Ascending aorta (tissue), 2 donors: Measurements from ENCODE around the gene ARL13A. TPM values are rescaled to one million over a fixed set of nuclear protein-coding genes. Genes with fewer than 3 reads are reported as not detected.

Experiments used
- DNase-seq, 2 donors: peaks; one replicate each; pipeline ENCODE4 v3.0.0-alpha.2; 2019; ENCODE audit warnings: low spot score in 2 of 2
- H3K27ac ChIP-seq, 2 donors: fragments of 200-600 bp; sonication (generic); one replicate each; pipeline ENCODE4 v1.5.1; 2016 to 2017; ENCODE audit warnings: mild to moderate bottlenecking in 1 of 2
- H3K27me3 ChIP-seq: fragments of 200-600 bp; sonication (generic); one replicate; pipeline ENCODE4 v1.5.1; 2017
- H3K36me3 ChIP-seq, 2 donors: fragments of 200-600 bp; sonication (generic); one replicate each; pipeline ENCODE4 v1.5.1; 2016
- H3K4me1 ChIP-seq, 2 donors: fragments of 200-600 bp; sonication (generic); one replicate each; pipeline ENCODE4 v1.5.1; 2016 to 2017; ENCODE audit warnings: mild to moderate bottlenecking in 1 of 2
- H3K4me3 ChIP-seq, 2 donors: fragments of 200-600 bp; sonication (generic); one replicate each; pipeline ENCODE4 v1.5.1; 2016 to 2017; ENCODE audit warnings: mild to moderate bottlenecking in 1 of 2
- H3K9me3 ChIP-seq, 2 donors: fragments of 200-600 bp; sonication (generic); one replicate each; pipeline ENCODE4 v1.5.1; 2016
- CTCF ChIP-seq, 3 experiments: fragments of 200-600 bp in 2 of 3; fragments of 450-650 bp in 1 of 3; sonication (generic) in 2 of 3; IDR thresholded peaks; one replicate each; pipeline ENCODE4 v1.5.1; 2016 to 2019; ENCODE audit warnings: antibody characterized with exemption in 3 of 3, mild to moderate bottlenecking in 1 of 3, moderate library complexity in 1 of 3
- intact Hi-C: fragments of 100-400 bp; cut with DNase I; formaldehyde crosslinking; loops from one replicate; pipeline ENCODE4 v1.15.1; 2023
- total RNA-seq: library from RNA; depleted of rRNA; stranded (reverse); fragments of >200 nt; gene quantifications from one replicate; pipeline ENCODE4 v1.1.0, GENCODE V29; 2016

ARL13A gene
- total RNA-seq, 1 donor from 2014 or later, result not detected

DNA sequence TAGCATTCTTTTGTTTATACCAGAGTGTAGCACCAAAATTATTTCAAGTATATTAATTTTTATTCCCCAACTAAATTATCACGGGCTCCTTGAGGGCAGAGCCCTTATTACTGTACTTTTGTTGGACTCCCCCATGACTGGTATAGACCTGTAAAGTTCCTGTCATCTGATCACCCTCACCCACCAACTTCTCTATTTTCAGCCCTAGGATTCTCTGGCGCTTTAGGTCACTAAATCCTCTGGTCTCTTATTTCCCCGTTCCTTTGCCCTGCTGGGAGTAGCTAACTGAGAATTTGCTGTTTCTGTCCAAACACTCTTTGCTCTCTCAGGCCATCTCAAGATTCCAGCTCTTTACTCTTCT, 37.6 kb upstream of the ARL13A start:
- Histone ChIP-seq H3K4me3 (no peak overlapping the region), H3K27ac (no peak overlapping the region), H3K9me3 (no peaks in the 10 kb centered on the region), H3K4me1 (no peaks in the 10 kb centered on the region), H3K27me3 (no peaks in the 10 kb centered on the region), H3K36me3 (no peaks in the 10 kb centered on the region)
- intact Hi-C loops, result no loop called here
- DNase-seq, result no peak
- TF ChIP-seq CTCF (IDR thresholded peaks at IDR 0.05), result no peak

- H3K27ac ChIP-seq, result no peak overlapping the region
- no peak for DNase-seq
- H3K9me3 ChIP-seq, result no peaks in the 10 kb centered on the region
- no peaks in the 10 kb centered on the region for H3K27me3 ChIP-seq
- no peaks in the 10 kb centered on the region for H3K4me1 ChIP-seq
- no peaks in the 10 kb centered on the region for H3K36me3 ChIP-seq
- no peak overlapping the region for H3K4me3 ChIP-seq
- intact Hi-C loops, result no loop called here
- TF ChIP-seq CTCF (IDR thresholded peaks at IDR 0.05), result no peak
Measured at GRCh38 chrX:100935767-100936166, 33.7 kb upstream of the ARL13A start.

GRCh38 chrX:100939333-100939732, 30.2 kb upstream of the ARL13A start:
- Histone ChIP-seq H3K9me3 (no peaks in the 10 kb centered on the region), H3K4me1 (no peaks in the 10 kb centered on the region), H3K36me3 (no peaks in the 10 kb centered on the region), H3K4me3 (no peak overlapping the region), H3K27me3 (no peaks in the 10 kb centered on the region), H3K27ac (no peak overlapping the region)
- no peak for TF ChIP-seq CTCF (IDR thresholded peaks at IDR 0.05)
- intact Hi-C loops, result no loop called here
- DNase-seq, result no peak

DNA sequence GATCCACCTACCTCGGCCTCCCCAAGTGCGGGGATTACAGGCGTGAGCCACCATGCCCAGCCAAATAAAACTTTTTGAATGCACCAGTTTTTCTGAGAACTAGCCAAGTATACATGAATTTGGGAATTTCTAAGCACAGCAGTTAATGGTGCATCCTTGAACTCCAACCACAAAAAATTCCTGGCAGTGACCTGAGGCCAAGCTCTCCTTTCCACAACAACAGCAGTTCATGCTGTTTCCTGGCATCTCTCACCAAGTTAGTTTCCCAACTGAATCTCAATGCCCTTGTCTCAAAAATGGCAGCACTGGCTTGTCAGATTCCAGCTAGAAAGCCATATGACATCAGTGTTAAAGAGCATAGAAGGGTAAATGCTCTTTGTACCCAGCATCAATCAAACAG, 24.9 kb upstream of the ARL13A start:
- no peak for TF ChIP-seq CTCF (IDR thresholded peaks at IDR 0.05)
- intact Hi-C loops, result no loop called here
- no peak for DNase-seq
- no peaks in the 10 kb centered on the region for H3K4me1 ChIP-seq
- H3K9me3 ChIP-seq, result no peaks in the 10 kb centered on the region
- H3K27me3 ChIP-seq, result no peaks in the 10 kb centered on the region
- H3K4me3 ChIP-seq, result no peak overlapping the region
- H3K27ac ChIP-seq, result no peak overlapping the region
- H3K36me3 ChIP-seq, result no peaks in the 10 kb centered on the region

DNA sequence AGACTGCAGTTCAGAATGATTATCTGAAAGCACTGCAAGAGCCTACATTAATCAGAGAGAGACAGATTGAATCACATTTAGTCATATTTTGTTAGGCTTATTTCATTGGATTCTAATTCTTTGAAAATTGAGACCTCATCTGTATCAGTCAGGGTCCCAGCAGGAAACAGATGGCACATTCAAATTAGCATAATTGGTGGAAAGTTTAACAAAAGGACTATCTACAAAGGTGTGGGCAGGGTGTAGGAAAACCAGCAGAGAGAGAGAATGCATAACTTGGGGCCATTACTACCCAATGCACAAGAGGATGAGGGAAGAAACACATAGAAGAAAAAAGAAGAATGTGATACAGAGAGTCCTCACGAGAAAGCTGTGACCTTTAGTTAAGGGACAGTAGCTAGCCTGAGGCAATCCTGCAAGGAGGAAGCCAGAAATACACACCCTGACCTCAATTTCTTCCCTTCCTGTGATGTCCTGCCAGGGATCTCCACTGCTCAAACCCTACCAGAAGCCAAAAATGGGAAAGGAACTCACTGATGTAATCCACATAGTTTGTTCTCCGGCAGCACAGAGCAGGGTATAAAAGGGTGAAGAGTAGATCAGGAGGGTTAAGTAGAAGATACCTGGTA, 23.1 kb upstream of the ARL13A start:
- Histone ChIP-seq H3K27ac (no peak overlapping the region), H3K36me3 (no peaks in the 10 kb centered on the region), H3K9me3 (no peaks in the 10 kb centered on the region), H3K4me3 (no peak overlapping the region), H3K27me3 (no peaks in the 10 kb centered on the region), H3K4me1 (no peaks in the 10 kb centered on the region)
- DNase-seq, result no peak
- TF ChIP-seq CTCF (IDR thresholded peaks at IDR 0.05), result no peak
- intact Hi-C loops, result no loop called here

GRCh38 chrX:100948557-100948956, 21.0 kb upstream of the ARL13A start:
- no peak overlapping the region for H3K27ac ChIP-seq
- no peaks in the 10 kb centered on the region for H3K27me3 ChIP-seq
- H3K36me3 ChIP-seq, result no peaks in the 10 kb centered on the region
- intact Hi-C loops, result no loop called here
- no peaks in the 10 kb centered on the region for H3K9me3 ChIP-seq
- TF ChIP-seq CTCF (IDR thresholded peaks at IDR 0.05), result no peak
- H3K4me1 ChIP-seq, result no peaks in the 10 kb centered on the region
- DNase-seq, result no peak
- no peak overlapping the region for H3K4me3 ChIP-seq
